K562 (cell line): ENCODE results near the gene KCTD3. TPM values are rescaled to one million over a fixed set of nuclear protein-coding genes. Genes with fewer than 3 reads are reported as not detected.

Experiments used
- EZH2 ChIP-seq: IDR thresholded peaks from 2 replicates; pipeline ENCODE4 v1.6.1; 2012; ENCODE audit warnings: low read depth, mild to moderate bottlenecking, inconsistent platforms, low read length, borderline replicate concordance
- HLTF ChIP-seq: fragments of 450-650 bp; IDR thresholded peaks from 2 replicates; pipeline ENCODE4 v1.6.1; 2016
- MAFK ChIP-seq: IDR thresholded peaks from 2 replicates; pipeline ENCODE4 v1.6.1; 2011; ENCODE audit warnings: low read length, improper control_type of control experiment
- SMARCB1 ChIP-seq: IDR thresholded peaks from 2 replicates; pipeline ENCODE4 v1.6.1; 2011; ENCODE audit warnings: improper control_type of control experiment, low read depth; ENCODE audit not compliant: insufficient read length
- SMC3 ChIP-seq: conservative IDR thresholded peaks from 2 replicates; pipeline ENCODE4 v1.6.1; 2011; ENCODE audit warnings: low read depth, low read length, improper control_type of control experiment; ENCODE audit not compliant: insufficient read depth
- SRSF9 ChIP-seq: fragments of 200-400 bp; formaldehyde crosslinking; IDR thresholded peaks from 2 replicates; pipeline ENCODE4 v1.6.1; 2017; ENCODE audit warnings: low read depth, low read length, borderline replicate concordance
- TEAD4 ChIP-seq, 2 experiments: sonication (generic) in 1 of 2; formaldehyde crosslinking in 1 of 2; IDR thresholded peaks; 2 replicates each; pipeline versions ENCODE4 v1.6.1 to v1.8.0; 2012 to 2022; ENCODE audit warnings: borderline replicate concordance in 1 of 2, inconsistent platforms in 1 of 2, low read length in 1 of 2, mild to moderate bottlenecking in 1 of 2, missing genetic modification reagents in 1 of 2
- ZFX ChIP-seq: sonication (generic); formaldehyde crosslinking; IDR thresholded peaks from 2 replicates; pipeline ENCODE4 v1.8.0; 2022; ENCODE audit warnings: mild to moderate bottlenecking, missing genetic modification reagents, moderate library complexity
- ZNF316 ChIP-seq: fragments of 450-650 bp; IDR thresholded peaks from 2 replicates; pipeline ENCODE4 v1.6.1; 2016
- ZNF644 ChIP-seq: fragments of 200-800 bp; sonication (Bioruptor generic); IDR thresholded peaks from 2 replicates; pipeline ENCODE4 v1.6.1; 2016; ENCODE audit warnings: low read depth, missing genetic modification characterization, missing compliant biosample characterization
- polyA plus RNA-seq, 8 experiments: library from polyadenylated mRNA; depleted of rRNA in 4 of 8; stranded (reverse) in 5 of 8; unstranded in 3 of 8; fragments of >200 nt; fragmentation: Nextera tagmentation in 2 of 8; fragmentation: Illumina TruSeq in 1 of 8; extraction: Ambion mirVana in 2 of 8; extraction: Trizol in 1 of 8; gene quantifications; 2 replicates each; pipeline versions ENCODE4 v1.2.1 to v1.2.3, GENCODE V29; 2011 to 2014; ENCODE audit warnings: inconsistent platforms in 1 of 8, missing spikeins in 1 of 8
- total RNA-seq, 7 experiments: library from RNA; depleted of rRNA in 6 of 7; stranded (reverse); fragments of >200 nt in 6 of 7; fragmentation: Illumina TruSeq in 2 of 7; extraction: Trizol in 2 of 7; gene quantifications; 2 replicates each; pipeline versions ENCODE4 v1.2.1 to v1.2.3, GENCODE V29; 2011 to 2021; ENCODE audit warnings: low replicate concordance in 1 of 7
- TF ChIP-seq, protein P1 (sequence below), 2 experiments: fragments of 450-650 bp; IDR thresholded peaks; 2 replicates each; pipeline ENCODE4 v1.6.1; 2016
- TF ChIP-seq, protein P2 (sequence below): fragments of 250-450 bp; sonication (Bioruptor Pico); IDR thresholded peaks from 2 replicates; pipeline ENCODE4 v1.4.0; 2020; ENCODE audit warnings: mild to moderate bottlenecking, moderate library complexity
- TF ChIP-seq, protein P3 (sequence below): fragments of 450-650 bp; conservative IDR thresholded peaks from 2 replicates; pipeline ENCODE4 v1.6.1; 2016; ENCODE audit warnings: missing genetic modification characterization, low read depth, mild to moderate bottlenecking, control low read depth, missing compliant biosample characterization
- TF ChIP-seq, protein P4 (sequence below): fragments of 450-650 bp; formaldehyde crosslinking; IDR thresholded peaks from 2 replicates; pipeline ENCODE4 v1.4.0; 2022; ENCODE audit warnings: mild to moderate bottlenecking, moderate library complexity
- TF ChIP-seq, protein P5 (sequence below): fragments of 250-450 bp; sonication (Bioruptor Pico); IDR thresholded peaks from 2 replicates; pipeline ENCODE4 v1.4.0; 2020

KCTD3 gene
- total and polyA plus RNA-seq, 9 of the 15 experiments (the other 6 are each of a cell fraction or from before 2014, with no cell fraction given): 12.8 to 77.1 (median 44.3) TPM

DNA sequence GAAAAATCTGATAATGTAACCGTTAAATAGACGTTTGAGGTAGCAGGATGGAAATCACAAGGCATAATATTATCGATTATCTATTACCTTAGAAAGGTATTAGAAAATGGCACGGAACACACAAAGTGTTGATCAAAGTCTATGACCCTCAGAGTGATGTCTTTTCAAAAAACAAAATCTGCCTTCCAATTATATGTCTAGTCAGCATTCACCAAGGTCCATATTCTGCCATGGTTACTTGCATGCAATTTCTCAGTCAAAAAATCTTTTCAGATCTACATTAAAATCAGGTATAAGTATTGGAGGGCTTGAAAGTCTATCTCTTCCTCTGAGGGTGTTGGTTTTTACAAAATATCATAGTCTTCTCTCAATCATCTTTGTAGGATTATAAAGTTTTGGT lies 81.9 kb downstream of the KCTD3 start (continued):
- TF ChIP-seq, protein P1, sequence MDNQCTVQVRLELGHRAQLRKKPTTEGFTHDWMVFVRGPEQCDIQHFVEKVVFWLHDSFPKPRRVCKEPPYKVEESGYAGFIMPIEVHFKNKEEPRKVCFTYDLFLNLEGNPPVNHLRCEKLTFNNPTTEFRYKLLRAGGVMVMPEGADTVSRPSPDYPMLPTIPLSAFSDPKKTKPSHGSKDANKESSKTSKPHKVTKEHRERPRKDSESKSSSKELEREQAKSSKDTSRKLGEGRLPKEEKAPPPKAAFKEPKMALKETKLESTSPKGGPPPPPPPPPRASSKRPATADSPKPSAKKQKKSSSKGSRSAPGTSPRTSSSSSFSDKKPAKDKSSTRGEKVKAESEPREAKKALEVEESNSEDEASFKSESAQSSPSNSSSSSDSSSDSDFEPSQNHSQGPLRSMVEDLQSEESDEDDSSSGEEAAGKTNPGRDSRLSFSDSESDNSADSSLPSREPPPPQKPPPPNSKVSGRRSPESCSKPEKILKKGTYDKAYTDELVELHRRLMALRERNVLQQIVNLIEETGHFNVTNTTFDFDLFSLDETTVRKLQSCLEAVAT (IDR thresholded peaks at IDR 0.05): no peak
- TF ChIP-seq EZH2: no peak
- TF ChIP-seq, protein P2, sequence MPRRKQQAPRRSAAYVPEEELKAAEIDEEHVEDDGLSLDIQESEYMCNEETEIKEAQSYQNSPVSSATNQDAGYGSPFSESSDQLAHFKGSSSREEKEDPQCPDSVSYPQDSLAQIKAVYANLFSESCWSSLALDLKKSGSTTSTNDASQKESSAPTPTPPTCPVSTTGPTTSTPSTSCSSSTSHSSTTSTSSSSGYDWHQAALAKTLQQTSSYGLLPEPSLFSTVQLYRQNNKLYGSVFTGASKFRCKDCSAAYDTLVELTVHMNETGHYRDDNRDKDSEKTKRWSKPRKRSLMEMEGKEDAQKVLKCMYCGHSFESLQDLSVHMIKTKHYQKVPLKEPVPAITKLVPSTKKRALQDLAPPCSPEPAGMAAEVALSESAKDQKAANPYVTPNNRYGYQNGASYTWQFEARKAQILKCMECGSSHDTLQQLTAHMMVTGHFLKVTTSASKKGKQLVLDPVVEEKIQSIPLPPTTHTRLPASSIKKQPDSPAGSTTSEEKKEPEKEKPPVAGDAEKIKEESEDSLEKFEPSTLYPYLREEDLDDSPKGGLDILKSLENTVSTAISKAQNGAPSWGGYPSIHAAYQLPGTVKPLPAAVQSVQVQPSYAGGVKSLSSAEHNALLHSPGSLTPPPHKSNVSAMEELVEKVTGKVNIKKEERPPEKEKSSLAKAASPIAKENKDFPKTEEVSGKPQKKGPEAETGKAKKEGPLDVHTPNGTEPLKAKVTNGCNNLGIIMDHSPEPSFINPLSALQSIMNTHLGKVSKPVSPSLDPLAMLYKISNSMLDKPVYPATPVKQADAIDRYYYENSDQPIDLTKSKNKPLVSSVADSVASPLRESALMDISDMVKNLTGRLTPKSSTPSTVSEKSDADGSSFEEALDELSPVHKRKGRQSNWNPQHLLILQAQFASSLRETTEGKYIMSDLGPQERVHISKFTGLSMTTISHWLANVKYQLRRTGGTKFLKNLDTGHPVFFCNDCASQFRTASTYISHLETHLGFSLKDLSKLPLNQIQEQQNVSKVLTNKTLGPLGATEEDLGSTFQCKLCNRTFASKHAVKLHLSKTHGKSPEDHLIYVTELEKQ (CRISPR knock-in tag): no peak
- no peak for TF ChIP-seq TEAD4 (IDR thresholded peaks at IDR 0.05; ENCODE audit: low read length)
- TF ChIP-seq TEAD4 (CRISPR knock-in tag; IDR thresholded peaks at IDR 0.05; ENCODE audit: borderline replicate concordance): no peak
- peak; percentile 87 for TF ChIP-seq MAFK
- no peak for TF ChIP-seq ZNF644
- TF ChIP-seq SMC3: no peak
- no peak for TF ChIP-seq HLTF
- TF ChIP-seq ZFX (CRISPR knock-in tag): no peak
- TF ChIP-seq, protein P3, sequence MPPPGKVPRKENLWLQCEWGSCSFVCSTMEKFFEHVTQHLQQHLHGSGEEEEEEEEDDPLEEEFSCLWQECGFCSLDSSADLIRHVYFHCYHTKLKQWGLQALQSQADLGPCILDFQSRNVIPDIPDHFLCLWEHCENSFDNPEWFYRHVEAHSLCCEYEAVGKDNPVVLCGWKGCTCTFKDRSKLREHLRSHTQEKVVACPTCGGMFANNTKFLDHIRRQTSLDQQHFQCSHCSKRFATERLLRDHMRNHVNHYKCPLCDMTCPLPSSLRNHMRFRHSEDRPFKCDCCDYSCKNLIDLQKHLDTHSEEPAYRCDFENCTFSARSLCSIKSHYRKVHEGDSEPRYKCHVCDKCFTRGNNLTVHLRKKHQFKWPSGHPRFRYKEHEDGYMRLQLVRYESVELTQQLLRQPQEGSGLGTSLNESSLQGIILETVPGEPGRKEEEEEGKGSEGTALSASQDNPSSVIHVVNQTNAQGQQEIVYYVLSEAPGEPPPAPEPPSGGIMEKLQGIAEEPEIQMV (tag): no peak
- TF ChIP-seq ZNF316: peak; percentile 88
- TF ChIP-seq, protein P4, sequence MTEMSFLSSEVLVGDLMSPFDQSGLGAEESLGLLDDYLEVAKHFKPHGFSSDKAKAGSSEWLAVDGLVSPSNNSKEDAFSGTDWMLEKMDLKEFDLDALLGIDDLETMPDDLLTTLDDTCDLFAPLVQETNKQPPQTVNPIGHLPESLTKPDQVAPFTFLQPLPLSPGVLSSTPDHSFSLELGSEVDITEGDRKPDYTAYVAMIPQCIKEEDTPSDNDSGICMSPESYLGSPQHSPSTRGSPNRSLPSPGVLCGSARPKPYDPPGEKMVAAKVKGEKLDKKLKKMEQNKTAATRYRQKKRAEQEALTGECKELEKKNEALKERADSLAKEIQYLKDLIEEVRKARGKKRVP (CRISPR knock-in tag): no peak
- no peak for TF ChIP-seq SRSF9
- TF ChIP-seq SMARCB1: no peak
- TF ChIP-seq, protein P5, sequence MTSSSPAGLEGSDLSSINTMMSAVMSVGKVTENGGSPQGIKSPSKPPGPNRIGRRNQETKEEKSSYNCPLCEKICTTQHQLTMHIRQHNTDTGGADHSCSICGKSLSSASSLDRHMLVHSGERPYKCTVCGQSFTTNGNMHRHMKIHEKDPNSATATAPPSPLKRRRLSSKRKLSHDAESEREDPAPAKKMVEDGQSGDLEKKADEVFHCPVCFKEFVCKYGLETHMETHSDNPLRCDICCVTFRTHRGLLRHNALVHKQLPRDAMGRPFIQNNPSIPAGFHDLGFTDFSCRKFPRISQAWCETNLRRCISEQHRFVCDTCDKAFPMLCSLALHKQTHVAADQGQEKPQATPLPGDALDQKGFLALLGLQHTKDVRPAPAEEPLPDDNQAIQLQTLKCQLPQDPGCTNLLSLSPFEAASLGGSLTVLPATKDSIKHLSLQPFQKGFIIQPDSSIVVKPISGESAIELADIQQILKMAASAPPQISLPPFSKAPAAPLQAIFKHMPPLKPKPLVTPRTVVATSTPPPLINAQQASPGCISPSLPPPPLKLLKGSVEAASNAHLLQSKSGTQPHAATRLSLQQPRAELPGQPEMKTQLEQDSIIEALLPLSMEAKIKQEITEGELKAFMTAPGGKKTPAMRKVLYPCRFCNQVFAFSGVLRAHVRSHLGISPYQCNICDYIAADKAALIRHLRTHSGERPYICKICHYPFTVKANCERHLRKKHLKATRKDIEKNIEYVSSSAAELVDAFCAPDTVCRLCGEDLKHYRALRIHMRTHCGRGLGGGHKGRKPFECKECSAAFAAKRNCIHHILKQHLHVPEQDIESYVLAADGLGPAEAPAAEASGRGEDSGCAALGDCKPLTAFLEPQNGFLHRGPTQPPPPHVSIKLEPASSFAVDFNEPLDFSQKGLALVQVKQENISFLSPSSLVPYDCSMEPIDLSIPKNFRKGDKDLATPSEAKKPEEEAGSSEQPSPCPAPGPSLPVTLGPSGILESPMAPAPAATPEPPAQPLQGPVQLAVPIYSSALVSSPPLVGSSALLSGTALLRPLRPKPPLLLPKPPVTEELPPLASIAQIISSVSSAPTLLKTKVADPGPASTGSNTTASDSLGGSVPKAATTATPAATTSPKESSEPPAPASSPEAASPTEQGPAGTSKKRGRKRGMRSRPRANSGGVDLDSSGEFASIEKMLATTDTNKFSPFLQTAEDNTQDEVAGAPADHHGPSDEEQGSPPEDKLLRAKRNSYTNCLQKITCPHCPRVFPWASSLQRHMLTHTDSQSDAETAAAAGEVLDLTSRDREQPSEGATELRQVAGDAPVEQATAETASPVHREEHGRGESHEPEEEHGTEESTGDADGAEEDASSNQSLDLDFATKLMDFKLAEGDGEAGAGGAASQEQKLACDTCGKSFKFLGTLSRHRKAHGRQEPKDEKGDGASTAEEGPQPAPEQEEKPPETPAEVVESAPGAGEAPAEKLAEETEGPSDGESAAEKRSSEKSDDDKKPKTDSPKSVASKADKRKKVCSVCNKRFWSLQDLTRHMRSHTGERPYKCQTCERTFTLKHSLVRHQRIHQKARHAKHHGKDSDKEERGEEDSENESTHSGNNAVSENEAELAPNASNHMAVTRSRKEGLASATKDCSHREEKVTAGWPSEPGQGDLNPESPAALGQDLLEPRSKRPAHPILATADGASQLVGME: no peak
